RWPE1 (cell line): Measurements from ENCODE around the gene KLHL6.

Source experiments
- CTCF ChIA-PET: fragments of 350-600 bp; sonication (Branson Sonifier 250); formaldehyde crosslinking; extraction: SDS; loops from one replicate; lab custom pipeline; 2021; lab: Yijun Ruan, JAX
- POLR2A ChIA-PET: fragments of 400-600 bp; formaldehyde crosslinking; extraction: SDS; loops from one replicate; lab custom pipeline; 2020; ENCODE audit warnings: antibody characterized with exemption; ENCODE audit not compliant: low non-redundant PET; lab: Yijun Ruan, JAX
- DNase-seq: peaks from one replicate; pipeline ENCODE4 v3.0.0; 2012; ENCODE audit warnings: low spot score
- H3K27ac ChIP-seq: fragments of 450-650 bp; 2 replicates; pipeline ENCODE4 v1.5.1; 2017
- CTCF ChIP-seq: fragments of 450-650 bp; conservative IDR thresholded peaks from 2 replicates; pipeline ENCODE4 v1.5.1; 2017; ENCODE audit warnings: low read depth, mild to moderate bottlenecking

KLHL6 gene

DNA sequence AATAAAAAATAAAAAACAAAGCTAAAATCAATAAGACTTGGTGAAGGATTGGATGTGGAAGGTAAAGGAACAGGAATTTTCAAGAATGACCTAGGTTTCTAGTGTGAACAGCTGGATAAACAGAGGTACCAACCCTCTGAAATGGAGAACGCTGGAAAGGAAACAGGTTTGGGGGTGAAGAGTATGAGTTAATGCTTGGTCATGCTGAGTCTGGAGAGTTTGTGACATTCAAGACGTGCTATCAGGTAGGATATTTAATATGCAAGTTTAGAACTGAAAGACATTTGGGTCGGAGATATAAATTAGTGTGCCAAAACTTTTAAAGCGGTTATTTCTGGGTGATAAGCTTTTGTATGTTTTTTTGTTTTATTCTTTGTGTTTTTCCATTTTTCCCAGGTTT, 11.4 kb upstream of the KLHL6 start:
- no peak for DNase-seq
- TF ChIP-seq CTCF = no peak
- ChIA-PET CTCF (no interaction called here), POLR2A (no interaction called here)
- H3K27ac ChIP-seq = no peak overlapping the region

DNA sequence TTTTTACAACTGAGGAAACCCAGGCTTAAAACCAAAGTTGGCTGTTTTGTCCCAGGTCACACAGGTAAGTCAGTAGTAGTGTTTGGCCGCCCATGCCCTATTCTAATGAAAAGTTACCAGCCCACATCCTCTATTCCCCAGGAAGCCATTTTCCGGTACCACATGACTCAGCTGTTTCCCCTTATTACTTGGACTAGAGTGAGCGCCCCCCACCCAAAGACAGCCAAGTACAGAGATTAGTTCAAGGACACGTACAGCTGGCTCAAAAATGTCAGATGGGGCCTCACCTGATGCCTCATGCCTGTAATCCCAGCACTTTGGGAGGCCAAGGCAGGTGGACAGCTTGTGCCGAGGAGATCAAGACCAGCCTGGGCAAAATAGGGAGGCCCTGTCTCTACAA, 8.5 kb upstream of the KLHL6 start:
- no peak overlapping the region for H3K27ac ChIP-seq
- no peak for DNase-seq
- TF ChIP-seq CTCF = no peak
- CTCF ChIA-PET = no interaction called here
- POLR2A ChIA-PET = no interaction called here

DNA sequence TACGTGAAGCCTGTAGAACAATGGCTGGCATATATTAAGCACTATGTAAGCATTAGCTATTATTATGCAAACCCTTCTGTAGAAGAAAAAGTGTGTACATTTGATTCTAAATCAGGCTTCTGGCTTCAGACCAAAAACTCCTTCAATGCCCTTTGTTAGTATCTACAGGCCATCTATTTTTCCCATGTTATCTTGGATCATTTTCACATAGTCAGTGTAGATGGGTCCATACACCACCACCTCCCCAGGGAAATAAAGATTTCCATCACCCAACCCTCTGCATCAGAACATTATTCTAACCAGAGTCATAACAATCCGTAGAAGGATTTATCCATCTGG, 8.0 kb upstream of the KLHL6 start:
- CTCF ChIA-PET = no interaction called here

DNA sequence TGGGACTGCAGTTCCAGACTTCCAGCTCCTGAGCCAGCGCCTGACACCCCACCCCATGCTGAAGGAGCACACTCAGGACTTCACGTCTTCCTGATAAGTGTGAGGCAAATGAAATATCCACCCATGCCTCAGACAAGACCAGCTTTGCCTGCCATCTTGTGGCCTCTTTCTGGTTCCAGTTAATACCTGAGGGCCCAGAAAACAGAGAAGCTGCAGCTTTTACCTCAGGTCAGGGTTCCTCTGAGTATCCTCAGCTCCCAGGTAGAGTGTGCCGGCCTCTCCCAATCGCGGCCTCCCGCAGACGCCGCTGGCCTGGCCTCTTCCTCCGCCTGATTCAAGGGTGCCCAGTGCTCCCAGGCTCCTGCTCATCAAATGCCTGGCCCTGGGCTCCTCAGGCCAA, 5.1 kb upstream of the KLHL6 start:
- no peak for DNase-seq
- no peak for TF ChIP-seq CTCF
- CTCF ChIA-PET = no interaction called here
- H3K27ac ChIP-seq = no peak overlapping the region
- POLR2A ChIA-PET = no interaction called here

More for the DNA sequence above, 8.0 kb upstream of the KLHL6 start:
- no peak overlapping the region for H3K27ac ChIP-seq
- DNase-seq = no peak
- POLR2A ChIA-PET = no interaction called here
- TF ChIP-seq CTCF = no peak

- no peak for TF ChIP-seq CTCF
Observed at GRCh38 chr3:183558495-183558894, 3.0 kb upstream of the KLHL6 start.

GRCh38 chr3:183556722-183557121, 1.2 kb upstream of the KLHL6 start:
- no peak for TF ChIP-seq CTCF
- no peak for DNase-seq
- H3K27ac ChIP-seq = no peak overlapping the region
- POLR2A ChIA-PET = no interaction called here
- CTCF ChIA-PET = no interaction called here

More at GRCh38 chr3:183558495-183558894, 3.0 kb upstream of the KLHL6 start:
- no peak for DNase-seq
- no peak overlapping the region for H3K27ac ChIP-seq
- POLR2A ChIA-PET = no interaction called here
- CTCF ChIA-PET = no interaction called here

DNA sequence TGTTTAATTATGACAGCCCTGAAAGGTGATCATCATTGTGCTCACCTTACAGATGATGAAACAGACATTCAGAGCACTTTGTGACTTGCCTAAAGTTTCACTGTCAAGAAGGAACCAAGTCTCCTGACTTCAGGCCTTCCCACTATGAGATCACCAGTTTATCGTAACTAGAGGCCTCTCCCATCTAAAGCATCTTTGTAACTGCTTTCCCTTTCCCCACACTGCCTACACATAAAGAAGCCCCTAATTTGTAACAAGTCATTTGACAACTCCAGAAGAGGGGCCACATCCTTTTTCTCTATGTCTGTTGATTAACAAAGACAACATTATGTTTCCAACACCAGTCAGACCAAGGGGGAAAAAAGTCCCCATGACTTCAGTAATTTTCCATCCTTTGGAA, 1.1 kb downstream of the KLHL6 start:
- no peak for DNase-seq
- CTCF ChIA-PET = no interaction called here
- TF ChIP-seq CTCF = no peak

More for the DNA sequence above, 1.1 kb downstream of the KLHL6 start:
- POLR2A ChIA-PET = no interaction called here
- H3K27ac ChIP-seq = no peak overlapping the region
